ENCODE data around the gene PLCL2. TPM values are rescaled to one million over a fixed set of nuclear protein-coding genes. Genes with fewer than 3 reads are reported as not detected.
"Not testable (repeated sequence)": the region's sequence is repeated elsewhere in the genome, so short reads cannot be mapped to it uniquely, and the experiment has no call there.

The PLCL2 gene
- total RNA-seq, 1 experiment from 2014 or later = 0.51 TPM

DNA sequence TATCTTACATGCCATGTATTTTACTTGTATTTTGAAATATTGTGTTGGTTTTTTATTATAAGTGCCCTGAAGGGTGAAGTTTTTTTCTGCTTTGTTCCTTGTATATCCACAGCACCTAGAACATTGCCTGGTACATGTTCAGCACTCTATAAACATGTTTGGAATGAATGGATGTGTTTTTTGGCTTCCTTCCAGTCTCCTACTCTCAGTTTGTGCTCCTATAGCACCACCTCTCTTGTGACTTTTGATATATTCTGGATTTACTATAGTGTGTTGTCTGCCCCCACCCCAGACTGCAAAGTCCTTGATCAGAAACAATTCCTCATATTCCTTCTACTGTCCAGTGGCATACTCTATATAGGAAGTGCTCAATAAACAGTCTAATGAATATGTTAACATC, 60.6 kb downstream of the PLCL2 start:
- Mint-ChIP-seq H3K36me3 (ENCODE audit: insufficient read depth, unreplicated experiment) (no peaks in the 10 kb centered on the region), H3K9me3 (ENCODE audit: unreplicated experiment) (no peaks in the 10 kb centered on the region), H3K4me1 (ENCODE audit: insufficient read depth, unreplicated experiment) (peaks cover 8% of the 10 kb centered on the region), H3K27ac (ENCODE audit: low read depth, unreplicated experiment) (no peak overlapping the region), H3K27me3 (ENCODE audit: insufficient read depth, unreplicated experiment) (peaks cover 49% of the 10 kb centered on the region), H3K4me3 (ENCODE audit: unreplicated experiment) (no peak overlapping the region)
- intact Hi-C loops (cut with micrococcal nuclease) = loop anchor here (1.0 to 5.0 kb wide), 2 partner anchors 287 to 344 kb away; no protein-coding TSS in a partner anchor
- ChIA-PET CTCF (no interaction called here), POLR2A (no interaction called here)
- DNase-seq (ENCODE audit: unreplicated experiment) = peak; percentile 50
- TF ChIP-seq, protein P1, sequence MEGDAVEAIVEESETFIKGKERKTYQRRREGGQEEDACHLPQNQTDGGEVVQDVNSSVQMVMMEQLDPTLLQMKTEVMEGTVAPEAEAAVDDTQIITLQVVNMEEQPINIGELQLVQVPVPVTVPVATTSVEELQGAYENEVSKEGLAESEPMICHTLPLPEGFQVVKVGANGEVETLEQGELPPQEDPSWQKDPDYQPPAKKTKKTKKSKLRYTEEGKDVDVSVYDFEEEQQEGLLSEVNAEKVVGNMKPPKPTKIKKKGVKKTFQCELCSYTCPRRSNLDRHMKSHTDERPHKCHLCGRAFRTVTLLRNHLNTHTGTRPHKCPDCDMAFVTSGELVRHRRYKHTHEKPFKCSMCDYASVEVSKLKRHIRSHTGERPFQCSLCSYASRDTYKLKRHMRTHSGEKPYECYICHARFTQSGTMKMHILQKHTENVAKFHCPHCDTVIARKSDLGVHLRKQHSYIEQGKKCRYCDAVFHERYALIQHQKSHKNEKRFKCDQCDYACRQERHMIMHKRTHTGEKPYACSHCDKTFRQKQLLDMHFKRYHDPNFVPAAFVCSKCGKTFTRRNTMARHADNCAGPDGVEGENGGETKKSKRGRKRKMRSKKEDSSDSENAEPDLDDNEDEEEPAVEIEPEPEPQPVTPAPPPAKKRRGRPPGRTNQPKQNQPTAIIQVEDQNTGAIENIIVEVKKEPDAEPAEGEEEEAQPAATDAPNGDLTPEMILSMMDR (IDR thresholded peaks at IDR 0.05; ENCODE audit: unreplicated experiment) = no peak
- no TSS peak for BruUV-seq (replicated peaks)

DNA sequence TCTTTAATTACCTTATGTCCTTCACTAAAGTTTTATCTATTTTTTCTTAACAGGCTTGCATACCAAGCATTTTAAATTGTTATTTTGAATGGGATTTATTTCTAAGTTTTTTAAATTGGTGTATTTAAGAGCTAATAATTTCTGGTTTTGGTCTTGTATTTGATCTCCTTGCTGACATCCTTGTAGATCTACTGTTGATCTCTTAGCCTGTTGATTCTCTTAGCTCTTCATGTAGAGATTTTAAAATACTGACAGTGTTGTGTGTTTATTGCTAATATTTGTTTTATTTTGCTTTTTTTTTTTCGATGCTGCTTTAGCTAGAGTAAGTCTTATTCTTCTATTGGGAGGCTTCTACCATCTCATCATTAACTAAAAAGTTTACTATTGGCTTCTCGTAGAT, 65.5 kb downstream of the PLCL2 start:
- TF ChIP-seq, protein P1 (IDR thresholded peaks at IDR 0.05; ENCODE audit: unreplicated experiment) = no peak
- H3K4me3 Mint-ChIP-seq (ENCODE audit: unreplicated experiment) = no peak overlapping the region
- peaks cover 5% of the 10 kb centered on the region for H3K4me1 Mint-ChIP-seq (ENCODE audit: insufficient read depth, unreplicated experiment)
- no peak overlapping the region for H3K27ac Mint-ChIP-seq (ENCODE audit: low read depth, unreplicated experiment)
- peaks cover 34% of the 10 kb centered on the region for H3K27me3 Mint-ChIP-seq (ENCODE audit: insufficient read depth, unreplicated experiment)
- ChIA-PET CTCF (interaction anchor here (0.6 kb wide), 1 partner anchor 220 kb away, joined by 3 read pairs; no protein-coding TSS in a partner anchor), POLR2A (no interaction called here)
- DNase-seq (ENCODE audit: unreplicated experiment) = no peak
- intact Hi-C loops (cut with micrococcal nuclease) = no loop called here
- no TSS peak for BruUV-seq (replicated peaks)
- H3K9me3 Mint-ChIP-seq (ENCODE audit: unreplicated experiment) = no peaks in the 10 kb centered on the region
- H3K36me3 Mint-ChIP-seq (ENCODE audit: insufficient read depth, unreplicated experiment) = no peaks in the 10 kb centered on the region

DNA sequence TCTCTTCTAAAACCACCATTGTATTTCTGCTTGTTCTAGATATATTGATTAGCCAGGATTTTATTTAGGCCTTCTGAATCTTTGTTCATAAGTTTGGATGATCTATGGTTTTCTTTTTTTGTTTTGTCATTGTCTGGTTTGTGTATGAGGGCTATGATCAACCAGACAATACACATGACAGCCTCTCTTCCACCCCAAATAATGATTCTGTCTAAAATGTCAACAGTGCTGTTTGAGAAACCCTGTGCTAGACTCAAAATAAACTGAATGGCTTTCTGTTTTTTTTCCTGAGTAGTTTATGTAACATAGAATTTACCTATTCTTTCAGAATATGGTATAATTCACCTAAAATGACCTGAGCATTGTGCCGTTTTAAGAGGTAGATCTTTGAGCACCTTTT, 66.1 kb downstream of the PLCL2 start:
- BruUV-seq (replicated peaks) = no TSS peak

DNA sequence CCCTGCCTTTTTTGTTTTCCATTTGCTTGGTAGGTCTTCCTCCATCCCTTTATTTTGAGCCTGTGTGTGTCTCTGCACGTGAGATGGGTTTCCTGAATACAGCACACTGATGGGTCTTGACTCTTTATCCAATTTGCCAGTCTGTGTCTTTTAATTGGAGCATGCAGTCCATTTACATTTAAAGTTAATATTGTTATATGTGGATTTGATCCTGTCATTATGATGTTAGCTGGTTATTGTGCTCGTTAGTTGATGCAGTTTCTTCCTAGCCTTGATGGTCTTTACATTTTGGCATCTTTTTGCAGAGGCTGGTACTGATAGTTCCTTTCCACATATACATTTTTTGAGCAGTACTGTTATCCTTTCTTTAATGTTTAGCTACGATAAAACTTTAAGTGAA, 73.1 kb downstream of the PLCL2 start:
- H3K9me3 Mint-ChIP-seq (ENCODE audit: unreplicated experiment); DNase-seq (ENCODE audit: unreplicated experiment); POLR2A ChIA-PET; BruUV-seq (replicated peaks); intact Hi-C loops (cut with micrococcal nuclease); CTCF ChIA-PET; H3K4me3 Mint-ChIP-seq (ENCODE audit: unreplicated experiment); H3K36me3 Mint-ChIP-seq (ENCODE audit: insufficient read depth, unreplicated experiment); H3K27ac Mint-ChIP-seq (ENCODE audit: low read depth, unreplicated experiment); H3K4me1 Mint-ChIP-seq (ENCODE audit: insufficient read depth, unreplicated experiment): not testable (repeated sequence)
- peaks cover 35% of the 10 kb centered on the region for H3K27me3 Mint-ChIP-seq (ENCODE audit: insufficient read depth, unreplicated experiment)

More for the DNA sequence above, 66.1 kb downstream of the PLCL2 start:
- H3K4me1 Mint-ChIP-seq (ENCODE audit: insufficient read depth, unreplicated experiment) = no peaks in the 10 kb centered on the region
- intact Hi-C loops (cut with micrococcal nuclease) = no loop called here
- no peak for DNase-seq (ENCODE audit: unreplicated experiment)
- H3K27ac Mint-ChIP-seq (ENCODE audit: low read depth, unreplicated experiment) = no peak overlapping the region
- no peak overlapping the region for H3K4me3 Mint-ChIP-seq (ENCODE audit: unreplicated experiment)
- peaks cover 31% of the 10 kb centered on the region for H3K27me3 Mint-ChIP-seq (ENCODE audit: insufficient read depth, unreplicated experiment)
- no peaks in the 10 kb centered on the region for H3K9me3 Mint-ChIP-seq (ENCODE audit: unreplicated experiment)
- TF ChIP-seq, protein P1 (IDR thresholded peaks at IDR 0.05; ENCODE audit: unreplicated experiment) = no peak
- ChIA-PET POLR2A (no interaction called here), CTCF (interaction anchor here (0.6 kb wide), 1 partner anchor 219 kb away, joined by 3 read pairs; no protein-coding TSS in a partner anchor)
- H3K36me3 Mint-ChIP-seq (ENCODE audit: insufficient read depth, unreplicated experiment) = no peaks in the 10 kb centered on the region

DNA sequence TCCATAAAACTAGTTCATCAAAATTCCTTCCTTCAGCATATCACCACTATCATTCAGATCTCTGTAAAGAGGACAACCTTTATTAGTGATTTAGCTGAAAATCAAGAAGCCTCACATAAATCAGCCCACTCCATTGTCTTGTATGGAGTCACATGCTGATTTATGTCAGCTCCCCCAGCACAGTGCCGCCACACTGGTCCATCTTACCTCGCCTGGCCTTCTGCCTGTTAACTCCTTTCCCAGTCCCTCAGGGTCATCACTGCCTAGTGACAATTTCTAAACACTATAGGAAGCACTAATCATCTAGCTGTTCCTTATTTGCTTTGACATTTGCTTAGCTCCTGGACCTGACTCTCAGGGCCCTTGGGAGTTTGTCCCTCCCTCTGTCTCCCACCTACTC, 75.4 kb downstream of the PLCL2 start:
- H3K27ac Mint-ChIP-seq (ENCODE audit: low read depth, unreplicated experiment) = no peak overlapping the region

More for the DNA sequence above, 75.4 kb downstream of the PLCL2 start:
- ChIA-PET POLR2A (no interaction called here), CTCF (no interaction called here)
- H3K4me1 Mint-ChIP-seq (ENCODE audit: insufficient read depth, unreplicated experiment) = no peaks in the 10 kb centered on the region
- no TSS peak for BruUV-seq (replicated peaks)
- TF ChIP-seq, protein P1 (IDR thresholded peaks at IDR 0.05; ENCODE audit: unreplicated experiment) = no peak
- H3K36me3 Mint-ChIP-seq (ENCODE audit: insufficient read depth, unreplicated experiment) = no peaks in the 10 kb centered on the region
- no peak for DNase-seq (ENCODE audit: unreplicated experiment)
- H3K27me3 Mint-ChIP-seq (ENCODE audit: insufficient read depth, unreplicated experiment) = peaks cover 35% of the 10 kb centered on the region
- H3K4me3 Mint-ChIP-seq (ENCODE audit: unreplicated experiment) = no peak overlapping the region
- intact Hi-C loops (cut with micrococcal nuclease) = no loop called here
- H3K9me3 Mint-ChIP-seq (ENCODE audit: unreplicated experiment) = no peaks in the 10 kb centered on the region

All from MCF 10A (cell line).